Rectal smooth muscle tissue (tissue), 1 donor: ENCODE data around the gene HMCN1.

ENCODE experiments used
- H3K27ac ChIP-seq: one replicate; pipeline ENCODE4 v1.7.0; 2013; ENCODE audit warnings: low read depth, low read length, inconsistent platforms
- H3K27me3 ChIP-seq: one replicate; pipeline ENCODE4 v1.7.0; 2013; ENCODE audit warnings: low read length; ENCODE audit not compliant: control insufficient read depth, insufficient read depth
- H3K36me3 ChIP-seq: one replicate; pipeline ENCODE4 v1.7.0; 2013; ENCODE audit warnings: low read length; ENCODE audit not compliant: control insufficient read depth, insufficient read depth
- H3K4me1 ChIP-seq: one replicate; pipeline ENCODE4 v1.7.0; 2013; ENCODE audit warnings: low read length; ENCODE audit not compliant: control insufficient read depth, insufficient read depth
- H3K4me3 ChIP-seq: one replicate; pipeline ENCODE4 v1.7.0; 2013; ENCODE audit warnings: low read length
- H3K9ac ChIP-seq: one replicate; pipeline ENCODE4 v1.7.0; 2013; ENCODE audit warnings: low read length

The HMCN1 gene

GRCh38 chr1:186113461-186113860 is 379.3 kb downstream of the HMCN1 start:
- no peaks in the 10 kb centered on the region for H3K36me3 ChIP-seq
- no peak overlapping the region for H3K4me3 ChIP-seq
- H3K27ac ChIP-seq: no peak overlapping the region
- no peak overlapping the region for H3K9ac ChIP-seq
- no peaks in the 10 kb centered on the region for H3K4me1 ChIP-seq
- H3K27me3 ChIP-seq: no peaks in the 10 kb centered on the region

- Histone ChIP-seq H3K4me3 (no peak overlapping the region), H3K4me1 (no peaks in the 10 kb centered on the region), H3K36me3 (no peaks in the 10 kb centered on the region), H3K27ac (no peak overlapping the region), H3K27me3 (no peaks in the 10 kb centered on the region), H3K9ac (no peak overlapping the region)
Measured at GRCh38 chr1:186118724-186119123, 384.5 kb downstream of the HMCN1 start.

GRCh38 chr1:186122837-186123236 is 388.6 kb downstream of the HMCN1 start:
- Histone ChIP-seq H3K36me3 (no peaks in the 10 kb centered on the region), H3K4me3 (no peak overlapping the region), H3K9ac (no peak overlapping the region), H3K4me1 (no peaks in the 10 kb centered on the region), H3K27ac (no peak overlapping the region), H3K27me3 (no peaks in the 10 kb centered on the region)

GRCh38 chr1:186125035-186125434 is 390.8 kb downstream of the HMCN1 start:
- Histone ChIP-seq H3K27me3 (no peaks in the 10 kb centered on the region), H3K9ac (no peak overlapping the region), H3K4me3 (no peak overlapping the region), H3K36me3 (no peaks in the 10 kb centered on the region), H3K4me1 (no peaks in the 10 kb centered on the region), H3K27ac (no peak overlapping the region)

- H3K9ac ChIP-seq: no peak overlapping the region
- no peaks in the 10 kb centered on the region for H3K36me3 ChIP-seq
- no peak overlapping the region for H3K27ac ChIP-seq
- no peaks in the 10 kb centered on the region for H3K27me3 ChIP-seq
- no peak overlapping the region for H3K4me3 ChIP-seq
- H3K4me1 ChIP-seq: no peaks in the 10 kb centered on the region
Measured at GRCh38 chr1:186125511-186125910, 391.3 kb downstream of the HMCN1 start.

GRCh38 chr1:186129758-186130157 is 395.6 kb downstream of the HMCN1 start:
- Histone ChIP-seq H3K4me3 (no peak overlapping the region), H3K27me3 (no peaks in the 10 kb centered on the region), H3K9ac (no peak overlapping the region), H3K36me3 (no peaks in the 10 kb centered on the region), H3K27ac (no peak overlapping the region), H3K4me1 (no peaks in the 10 kb centered on the region)

GRCh38 chr1:186139115-186139514 is 404.9 kb downstream of the HMCN1 start:
- no peaks in the 10 kb centered on the region for H3K4me1 ChIP-seq
- no peaks in the 10 kb centered on the region for H3K27me3 ChIP-seq
- no peak overlapping the region for H3K4me3 ChIP-seq
- no peak overlapping the region for H3K9ac ChIP-seq
- H3K27ac ChIP-seq: no peak overlapping the region
- no peaks in the 10 kb centered on the region for H3K36me3 ChIP-seq

GRCh38 chr1:186139701-186140100 is 405.5 kb downstream of the HMCN1 start:
- H3K9ac ChIP-seq: no peak overlapping the region
- no peak overlapping the region for H3K27ac ChIP-seq
- H3K4me1 ChIP-seq: no peaks in the 10 kb centered on the region
- no peaks in the 10 kb centered on the region for H3K36me3 ChIP-seq
- no peaks in the 10 kb centered on the region for H3K27me3 ChIP-seq
- H3K4me3 ChIP-seq: no peak overlapping the region

GRCh38 chr1:186142159-186142558 is 408.0 kb downstream of the HMCN1 start:
- Histone ChIP-seq H3K27me3 (no peaks in the 10 kb centered on the region), H3K36me3 (no peaks in the 10 kb centered on the region), H3K4me1 (no peaks in the 10 kb centered on the region), H3K4me3 (no peak overlapping the region), H3K9ac (no peak overlapping the region), H3K27ac (no peak overlapping the region)

GRCh38 chr1:186142916-186143315 is 408.7 kb downstream of the HMCN1 start:
- H3K4me1 ChIP-seq: no peaks in the 10 kb centered on the region
- H3K27ac ChIP-seq: no peak overlapping the region
- no peak overlapping the region for H3K4me3 ChIP-seq
- no peaks in the 10 kb centered on the region for H3K36me3 ChIP-seq
- no peaks in the 10 kb centered on the region for H3K27me3 ChIP-seq
- H3K9ac ChIP-seq: no peak overlapping the region

- Histone ChIP-seq H3K4me3 (no peak overlapping the region), H3K36me3 (no peaks in the 10 kb centered on the region), H3K27me3 (no peaks in the 10 kb centered on the region), H3K4me1 (no peaks in the 10 kb centered on the region), H3K9ac (no peak overlapping the region), H3K27ac (no peak overlapping the region)
Measured at GRCh38 chr1:186143481-186143880, 409.3 kb downstream of the HMCN1 start.

- Histone ChIP-seq H3K9ac (no peak overlapping the region), H3K4me1 (no peaks in the 10 kb centered on the region), H3K27ac (no peak overlapping the region), H3K27me3 (no peaks in the 10 kb centered on the region), H3K4me3 (no peak overlapping the region), H3K36me3 (no peaks in the 10 kb centered on the region)
Measured at GRCh38 chr1:186144505-186144904, 410.3 kb downstream of the HMCN1 start.

GRCh38 chr1:186146974-186147373 is 412.8 kb downstream of the HMCN1 start:
- H3K27ac ChIP-seq: no peak overlapping the region
- no peak overlapping the region for H3K4me3 ChIP-seq
- no peaks in the 10 kb centered on the region for H3K4me1 ChIP-seq
- H3K27me3 ChIP-seq: no peaks in the 10 kb centered on the region
- no peaks in the 10 kb centered on the region for H3K36me3 ChIP-seq
- H3K9ac ChIP-seq: no peak overlapping the region
